ENCODE data around the gene FAM13C.

Gene FAM13C

GRCh38 chr10:59245686-59246085 is 116.7 kb downstream of the FAM13C start (continued):
- TF ChIP-seq, protein P1, sequence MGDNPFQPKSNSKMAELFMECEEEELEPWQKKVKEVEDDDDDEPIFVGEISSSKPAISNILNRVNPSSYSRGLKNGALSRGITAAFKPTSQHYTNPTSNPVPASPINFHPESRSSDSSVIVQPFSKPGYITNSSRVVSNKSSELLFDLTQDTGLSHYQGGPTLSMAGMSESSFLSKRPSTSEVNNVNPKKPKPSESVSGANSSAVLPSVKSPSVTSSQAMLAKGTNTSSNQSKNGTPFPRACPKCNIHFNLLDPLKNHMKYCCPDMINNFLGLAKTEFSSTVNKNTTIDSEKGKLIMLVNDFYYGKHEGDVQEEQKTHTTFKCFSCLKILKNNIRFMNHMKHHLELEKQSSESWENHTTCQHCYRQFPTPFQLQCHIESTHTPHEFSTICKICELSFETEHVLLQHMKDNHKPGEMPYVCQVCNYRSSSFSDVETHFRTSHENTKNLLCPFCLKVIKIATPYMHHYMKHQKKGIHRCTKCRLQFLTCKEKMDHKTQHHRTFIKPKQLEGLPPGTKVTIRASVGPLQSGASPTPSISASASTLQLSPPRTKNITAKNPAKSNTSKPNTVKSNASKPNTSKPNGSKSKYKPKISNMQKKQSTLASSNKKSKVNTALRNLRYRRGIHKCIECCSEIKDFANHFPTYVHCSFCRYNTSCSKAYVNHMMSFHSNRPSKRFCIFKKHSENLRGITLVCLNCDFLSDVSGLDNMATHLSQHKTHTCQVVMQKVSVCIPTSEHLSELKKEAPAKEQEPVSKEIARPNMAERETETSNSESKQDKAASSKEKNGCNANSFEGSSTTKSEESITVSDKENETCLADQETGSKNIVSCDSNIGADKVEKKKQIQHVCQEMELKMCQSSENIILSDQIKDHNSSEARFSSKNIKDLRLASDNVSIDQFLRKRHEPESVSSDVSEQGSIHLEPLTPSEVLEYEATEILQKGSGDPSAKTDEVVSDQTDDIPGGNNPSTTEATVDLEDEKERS (tag by site-specific recombination; IDR thresholded peaks at IDR 0.05): no peak
- no peak for TF ChIP-seq KLF10 (tag by site-specific recombination; IDR thresholded peaks at IDR 0.05)
- TF ChIP-seq HOXC10 (CRISPR knock-in tag; IDR thresholded peaks at IDR 0.05): no peak
- TF ChIP-seq, protein P2, sequence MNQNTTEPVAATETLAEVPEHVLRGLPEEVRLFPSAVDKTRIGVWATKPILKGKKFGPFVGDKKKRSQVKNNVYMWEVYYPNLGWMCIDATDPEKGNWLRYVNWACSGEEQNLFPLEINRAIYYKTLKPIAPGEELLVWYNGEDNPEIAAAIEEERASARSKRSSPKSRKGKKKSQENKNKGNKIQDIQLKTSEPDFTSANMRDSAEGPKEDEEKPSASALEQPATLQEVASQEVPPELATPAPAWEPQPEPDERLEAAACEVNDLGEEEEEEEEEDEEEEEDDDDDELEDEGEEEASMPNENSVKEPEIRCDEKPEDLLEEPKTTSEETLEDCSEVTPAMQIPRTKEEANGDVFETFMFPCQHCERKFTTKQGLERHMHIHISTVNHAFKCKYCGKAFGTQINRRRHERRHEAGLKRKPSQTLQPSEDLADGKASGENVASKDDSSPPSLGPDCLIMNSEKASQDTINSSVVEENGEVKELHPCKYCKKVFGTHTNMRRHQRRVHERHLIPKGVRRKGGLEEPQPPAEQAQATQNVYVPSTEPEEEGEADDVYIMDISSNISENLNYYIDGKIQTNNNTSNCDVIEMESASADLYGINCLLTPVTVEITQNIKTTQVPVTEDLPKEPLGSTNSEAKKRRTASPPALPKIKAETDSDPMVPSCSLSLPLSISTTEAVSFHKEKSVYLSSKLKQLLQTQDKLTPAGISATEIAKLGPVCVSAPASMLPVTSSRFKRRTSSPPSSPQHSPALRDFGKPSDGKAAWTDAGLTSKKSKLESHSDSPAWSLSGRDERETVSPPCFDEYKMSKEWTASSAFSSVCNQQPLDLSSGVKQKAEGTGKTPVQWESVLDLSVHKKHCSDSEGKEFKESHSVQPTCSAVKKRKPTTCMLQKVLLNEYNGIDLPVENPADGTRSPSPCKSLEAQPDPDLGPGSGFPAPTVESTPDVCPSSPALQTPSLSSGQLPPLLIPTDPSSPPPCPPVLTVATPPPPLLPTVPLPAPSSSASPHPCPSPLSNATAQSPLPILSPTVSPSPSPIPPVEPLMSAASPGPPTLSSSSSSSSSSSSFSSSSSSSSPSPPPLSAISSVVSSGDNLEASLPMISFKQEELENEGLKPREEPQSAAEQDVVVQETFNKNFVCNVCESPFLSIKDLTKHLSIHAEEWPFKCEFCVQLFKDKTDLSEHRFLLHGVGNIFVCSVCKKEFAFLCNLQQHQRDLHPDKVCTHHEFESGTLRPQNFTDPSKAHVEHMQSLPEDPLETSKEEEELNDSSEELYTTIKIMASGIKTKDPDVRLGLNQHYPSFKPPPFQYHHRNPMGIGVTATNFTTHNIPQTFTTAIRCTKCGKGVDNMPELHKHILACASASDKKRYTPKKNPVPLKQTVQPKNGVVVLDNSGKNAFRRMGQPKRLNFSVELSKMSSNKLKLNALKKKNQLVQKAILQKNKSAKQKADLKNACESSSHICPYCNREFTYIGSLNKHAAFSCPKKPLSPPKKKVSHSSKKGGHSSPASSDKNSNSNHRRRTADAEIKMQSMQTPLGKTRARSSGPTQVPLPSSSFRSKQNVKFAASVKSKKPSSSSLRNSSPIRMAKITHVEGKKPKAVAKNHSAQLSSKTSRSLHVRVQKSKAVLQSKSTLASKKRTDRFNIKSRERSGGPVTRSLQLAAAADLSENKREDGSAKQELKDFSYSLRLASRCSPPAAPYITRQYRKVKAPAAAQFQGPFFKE (tag by site-specific recombination; IDR thresholded peaks at IDR 0.05; ENCODE audit: borderline replicate concordance): no peak
- TF ChIP-seq ZSCAN5A (tag by site-specific recombination; IDR thresholded peaks at IDR 0.05): no peak
- no peak for TF ChIP-seq MZF1 (tag by site-specific recombination; IDR thresholded peaks at IDR 0.05; ENCODE audit: borderline replicate concordance)
- no peak for TF ChIP-seq ZNF596 (tag by site-specific recombination; IDR thresholded peaks at IDR 0.05)
- TF ChIP-seq FEZF1 (tag by site-specific recombination; IDR thresholded peaks at IDR 0.05): peak; percentile 69
- TF ChIP-seq ZNF266 (tag by site-specific recombination; IDR thresholded peaks at IDR 0.05; ENCODE audit: low read depth): no peak
- no peak for TF ChIP-seq ZNF561 (tag by site-specific recombination; IDR thresholded peaks at IDR 0.05; ENCODE audit: borderline replicate concordance)
- TF ChIP-seq ZNF214 (tag by site-specific recombination; IDR thresholded peaks at IDR 0.05; ENCODE audit: borderline replicate concordance): no peak
- TF ChIP-seq REST (tag by site-specific recombination; IDR thresholded peaks at IDR 0.05): no peak
- no peak for TF ChIP-seq ZNF48 (tag by site-specific recombination; IDR thresholded peaks at IDR 0.05)
- TF ChIP-seq ZNF488 (tag by site-specific recombination; IDR thresholded peaks at IDR 0.05): no peak
- TF ChIP-seq ZNF335 (tag by site-specific recombination; conservative IDR thresholded peaks at IDR 0.05): no peak
- TF ChIP-seq, protein P3, sequence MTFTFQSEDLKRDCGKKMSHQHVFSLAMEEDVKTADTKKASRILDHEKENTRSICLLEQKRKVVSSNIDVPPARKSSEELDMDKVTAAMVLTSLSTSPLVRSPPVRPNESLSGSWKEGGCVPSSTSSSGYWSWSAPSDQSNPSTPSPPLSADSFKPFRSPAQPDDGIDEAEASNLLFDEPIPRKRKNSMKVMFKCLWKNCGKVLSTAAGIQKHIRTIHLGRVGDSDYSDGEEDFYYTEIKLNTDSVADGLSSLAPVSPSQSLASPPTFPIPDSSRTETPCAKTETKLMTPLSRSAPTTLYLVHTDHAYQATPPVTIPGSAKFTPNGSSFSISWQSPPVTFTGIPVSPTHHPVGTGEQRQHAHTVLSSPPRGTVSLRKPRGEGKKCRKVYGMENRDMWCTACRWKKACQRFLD (tag by site-specific recombination; IDR thresholded peaks at IDR 0.05): no peak
- no peak for TF ChIP-seq ZNF2 (tag by site-specific recombination; IDR thresholded peaks at IDR 0.05)
- TF ChIP-seq ZNF518A (tag by site-specific recombination; conservative IDR thresholded peaks at IDR 0.05; ENCODE audit: low read depth): no peak

Data from HEK293 (cell line).